H1 (cell line): Measurements from ENCODE around the gene LNPEP. TPM values are rescaled to one million over a fixed set of nuclear protein-coding genes. Genes with fewer than 3 reads are reported as not detected.

Experiments used
- CTCF ChIA-PET: fragments of 300-600 bp; sonication (Branson Sonifier 250); formaldehyde crosslinking; loops from one replicate; lab custom pipeline; 2021; ENCODE audit not compliant: partially characterized antibody; lab: Charles Lee
- POLR2A ChIA-PET: fragments of 300-600 bp; sonication (Branson Sonifier 250); formaldehyde crosslinking; loops from one replicate; lab custom pipeline; 2021; ENCODE audit warnings: inconsistent platforms; ENCODE audit not compliant: partially characterized antibody; lab: Charles Lee
- DNase-seq, 2 experiments: peaks; one replicate each; pipeline versions ENCODE4 v3.0.0 to v3.0.0-alpha.2; 2010 to 2022; ENCODE audit warnings: low spot score in 2 of 2, low read depth in 1 of 2, mixed read lengths in 1 of 2
- FAIRE-seq: peaks from 2 replicates; lab custom pipeline; 2011; peaks lifted over from hg19 to GRCh38; lab: Jason Lieb, UNC
- H2AFZ ChIP-seq: 2 replicates; pipeline ENCODE4 v1.8.1; 2012; ENCODE audit warnings: low read length, inconsistent platforms
- H2AK5ac ChIP-seq: 2 replicates; pipeline ENCODE4 v1.6.1; 2013; ENCODE audit warnings: low read depth, low read length
- H2BK120ac ChIP-seq: replicated peaks from 2 replicates; pipeline ENCODE3; 2013; ENCODE audit warnings: low read depth, low read length, inconsistent platforms
- H2BK12ac ChIP-seq: 2 replicates; pipeline ENCODE4 v1.6.1; 2013; ENCODE audit warnings: low read depth, low read length
- H2BK15ac ChIP-seq: 2 replicates; pipeline ENCODE4 v1.6.1; 2013; ENCODE audit warnings: low read length
- H2BK20ac ChIP-seq: 2 replicates; pipeline ENCODE4 v1.6.1; 2013; ENCODE audit warnings: low read length
- H2BK5ac ChIP-seq: 2 replicates; pipeline ENCODE4 v1.6.1; 2013; ENCODE audit warnings: low read depth, low read length
- H3K14ac ChIP-seq: 2 replicates; pipeline ENCODE4 v1.6.1; 2013; ENCODE audit warnings: inconsistent platforms; ENCODE audit not compliant: insufficient read length
- H3K18ac ChIP-seq: 2 replicates; pipeline ENCODE4 v1.6.1; 2013; ENCODE audit warnings: low read length; ENCODE audit errors: extremely low read depth
- H3K23ac ChIP-seq: 2 replicates; pipeline ENCODE4 v1.6.1; 2013; ENCODE audit warnings: inconsistent platforms; ENCODE audit not compliant: insufficient read length
- H3K23me2 ChIP-seq: 2 replicates; pipeline ENCODE4 v1.6.1; 2013; ENCODE audit warnings: low read depth, low read length
- H3K27ac ChIP-seq: 2 replicates; pipeline ENCODE4 v1.6.1; 2011; ENCODE audit warnings: low read depth, low read length, inconsistent platforms
- H3K27me3 ChIP-seq, 4 experiments: replicated peaks in 1 of 4; 1 replicate in 1 of 4; 2 replicates in 3 of 4; pipeline versions ENCODE4 v1.6.1 to v1.8.1; 2011 to 2013; ENCODE audit warnings: low read length in 3 of 4, mild to moderate bottlenecking in 3 of 4, inconsistent platforms in 2 of 4, mixed read lengths in 2 of 4, moderate library complexity in 1 of 4; ENCODE audit not compliant: control insufficient read depth in 3 of 4, insufficient read depth in 3 of 4; ENCODE audit errors: extremely low read depth in 1 of 4
- H3K36me3 ChIP-seq, 4 experiments: 2 replicates each; pipeline versions ENCODE4 v1.6.1 to v1.8.1; 2011 to 2013; ENCODE audit warnings: mild to moderate bottlenecking in 4 of 4, low read length in 3 of 4, moderate library complexity in 2 of 4, control low read depth in 1 of 4, inconsistent platforms in 1 of 4; ENCODE audit not compliant: insufficient read depth in 4 of 4, control insufficient read depth in 2 of 4
- H3K4ac ChIP-seq: replicated peaks from 2 replicates; pipeline ENCODE3; 2013; ENCODE audit warnings: low read length, low read depth, mixed read lengths, inconsistent platforms; ENCODE audit not compliant: insufficient read length
- H3K4me1 ChIP-seq, 4 experiments: replicated peaks in 1 of 4; 1 replicate in 1 of 4; 2 replicates in 3 of 4; pipeline versions ENCODE4 v1.6.1 to v1.8.1; 2011 to 2013; ENCODE audit warnings: low read length in 3 of 4, inconsistent platforms in 2 of 4, mixed read lengths in 1 of 4; ENCODE audit not compliant: insufficient read depth in 4 of 4, control insufficient read depth in 3 of 4
- H3K4me2 ChIP-seq, 2 experiments: 2 replicates each; pipeline versions ENCODE4 v1.6.1 to v1.8.1; 2011 to 2013; ENCODE audit warnings: low read depth in 2 of 2, low read length in 2 of 2, control low read depth in 1 of 2, inconsistent platforms in 1 of 2, mild to moderate bottlenecking in 1 of 2; ENCODE audit not compliant: insufficient read depth in 1 of 2
- H3K4me3 ChIP-seq, 4 experiments: fragments of 200-600, 300-600 bp in 1 of 4; sonication (generic), shearing (Covaris generic), sonication (Bioruptor Twin) in 1 of 4; 2 replicates each; pipeline versions ENCODE4 v1.5.1 to v1.8.1; 2011 to 2016; ENCODE audit warnings: low read length in 4 of 4, low read depth in 3 of 4, control low read depth in 2 of 4, inconsistent platforms in 2 of 4, mild to moderate bottlenecking in 2 of 4, mixed read lengths in 1 of 4, moderate library complexity in 1 of 4; ENCODE audit not compliant: insufficient read depth in 2 of 4; ENCODE audit errors: extremely low read depth in 1 of 4
- H3K56ac ChIP-seq: replicated peaks from 2 replicates; pipeline ENCODE3; 2013; ENCODE audit warnings: low read depth, mild to moderate bottlenecking, mixed read lengths, low read length, inconsistent platforms; ENCODE audit not compliant: insufficient read length
- H3K79me1 ChIP-seq: 2 replicates; pipeline ENCODE4 v1.6.1; 2013; ENCODE audit warnings: low read depth, low read length, control low read depth
- H3K79me2 ChIP-seq, 2 experiments: 2 replicates each; pipeline versions ENCODE4 v1.6.1 to v1.8.1; 2012 to 2013; ENCODE audit warnings: low read length in 2 of 2, mild to moderate bottlenecking in 2 of 2, inconsistent platforms in 1 of 2; ENCODE audit not compliant: insufficient read depth in 2 of 2, control insufficient read depth in 1 of 2
- H3K9ac ChIP-seq, 4 experiments: replicated peaks in 1 of 4; 1 replicate in 1 of 4; 2 replicates in 3 of 4; pipeline versions ENCODE4 v1.6.1 to v1.8.1; 2011 to 2013; ENCODE audit warnings: low read depth in 3 of 4, low read length in 3 of 4, control low read depth in 2 of 4, mild to moderate bottlenecking in 2 of 4, moderate library complexity in 2 of 4, inconsistent platforms in 1 of 4; ENCODE audit errors: extremely low read depth in 1 of 4
- H3K9me3 ChIP-seq, 2 experiments: 2 replicates each; pipeline versions ENCODE4 v1.6.1 to v1.8.1; 2012 to 2013; ENCODE audit warnings: mild to moderate bottlenecking in 2 of 2, moderate library complexity in 2 of 2, control low read depth in 1 of 2, inconsistent platforms in 1 of 2, low read depth in 1 of 2, low read length in 1 of 2, mixed read lengths in 1 of 2; ENCODE audit not compliant: insufficient read depth in 2 of 2
- H4K20me1 ChIP-seq, 2 experiments: replicated peaks in 1 of 2; 2 replicates each; pipeline versions ENCODE3 to v1.8.1; 2011 to 2013; ENCODE audit warnings: inconsistent platforms in 2 of 2, low read length in 2 of 2, mild to moderate bottlenecking in 1 of 2; ENCODE audit not compliant: insufficient read depth in 2 of 2, control insufficient read depth in 1 of 2
- H4K5ac ChIP-seq: 2 replicates; pipeline ENCODE4 v1.6.1; 2013; ENCODE audit warnings: low read length, low read depth, mixed read lengths, inconsistent platforms; ENCODE audit not compliant: insufficient read length
- H4K8ac ChIP-seq: 2 replicates; pipeline ENCODE4 v1.8.0; 2013; ENCODE audit warnings: mild to moderate bottlenecking, moderate library complexity, low read length, inconsistent platforms; ENCODE audit not compliant: insufficient read depth; ENCODE audit errors: extremely low read depth
- H4K91ac ChIP-seq: replicated peaks from 2 replicates; pipeline ENCODE3; 2013; ENCODE audit warnings: low read length, mixed read lengths, inconsistent platforms; ENCODE audit not compliant: insufficient read length
- BACH1 ChIP-seq: IDR thresholded peaks from 2 replicates; pipeline ENCODE4 v1.6.1; 2012; ENCODE audit warnings: low read length, improper control_type of control experiment
- BCL11A ChIP-seq, 2 experiments: IDR thresholded peaks; one replicate each; pipeline ENCODE4 v1.6.1; 2011; ENCODE audit warnings: low read depth in 2 of 2, low read length in 2 of 2, mild to moderate bottlenecking in 2 of 2
- CREB1 ChIP-seq: IDR thresholded peaks from 2 replicates; pipeline ENCODE4 v1.6.1; 2012; ENCODE audit warnings: inconsistent platforms
- EZH2 ChIP-seq: fragments of 200-600 bp; sonication (generic); IDR thresholded peaks from 2 replicates; pipeline ENCODE4 v1.7.1; 2012; ENCODE audit warnings: low read depth, mild to moderate bottlenecking, moderate library complexity, low read length, inconsistent platforms; ENCODE audit not compliant: severe bottlenecking
- JUN ChIP-seq: IDR thresholded peaks from 2 replicates; pipeline ENCODE4 v1.6.1; 2011; ENCODE audit warnings: low read depth, mild to moderate bottlenecking, improper control_type of control experiment, low read length
- KDM1A ChIP-seq: fragments of 200-600, 300-600 bp; sonication (generic); IDR thresholded peaks from 2 replicates; pipeline ENCODE4 v1.7.1; 2016; ENCODE audit warnings: mild to moderate bottlenecking, low read length, borderline replicate concordance
- POU5F1 ChIP-seq: IDR thresholded peaks from 2 replicates; pipeline ENCODE4 v1.6.1; 2011; ENCODE audit warnings: low read depth, mild to moderate bottlenecking, low read length, moderate library complexity
- SP2 ChIP-seq: IDR thresholded peaks from 2 replicates; pipeline ENCODE4 v1.6.1; 2012; ENCODE audit warnings: mild to moderate bottlenecking, low read length, inconsistent platforms
- SRF ChIP-seq: IDR thresholded peaks from 2 replicates; pipeline ENCODE4 v1.6.1; 2011; ENCODE audit warnings: mild to moderate bottlenecking, low read depth, low read length, moderate library complexity
- TCF12 ChIP-seq: IDR thresholded peaks from 2 replicates; pipeline ENCODE4 v1.6.1; 2011; ENCODE audit warnings: low read depth, mild to moderate bottlenecking, low read length
- WGBS, 2 experiments: shearing (Covaris generic) in 1 of 2; methylation state at CpG; one replicate each; pipeline versions ENCODE4 v1.1.6 to v1.1.7; 2013 to 2015; ENCODE audit warnings: low lambda C conversion rate in 2 of 2, mixed read lengths in 2 of 2, inconsistent platforms in 1 of 2, low coverage in 1 of 2, missing lambda C conversion rate in 1 of 2; ENCODE audit not compliant: insufficient replicate concordance in 2 of 2, insufficient coverage in 1 of 2, insufficient read length in 1 of 2; ENCODE audit errors: extremely low coverage in 1 of 2, missing lambda C conversion rate in 1 of 2; 5-methylcytosine and 5-hydroxymethylcytosine counted together
- polyA plus RNA-seq, 7 experiments: library from polyadenylated mRNA; depleted of rRNA in 3 of 7; stranded (reverse) in 5 of 7; unstranded in 2 of 7; fragments of >200 nt in 5 of 7; fragments of 200-250 nt in 2 of 7; gene quantifications; 1 replicate in 5 of 7; 2 replicates in 1 of 7; 4 replicates in 1 of 7; pipeline versions ENCODE4 v1.2.1 to v1.2.3, GENCODE V29; 2011 to 2013; ENCODE audit warnings: missing spikeins in 2 of 7, mixed read lengths in 2 of 7
- total RNA-seq: library from RNA; stranded (reverse); fragmentation: NEBNext Ultra II Directional; extraction: Animal tissue kit (Norgen Biotek cat#: 25700); gene quantifications from 2 replicates; pipeline ENCODE4 v1.2.1, GENCODE V29; 2021
- TF ChIP-seq, protein P1 (sequence below): IDR thresholded peaks from 2 replicates; pipeline ENCODE4 v1.6.1; 2012; ENCODE audit warnings: inconsistent platforms
- TF ChIP-seq, protein P2 (sequence below): IDR thresholded peaks from 2 replicates; pipeline ENCODE4 v1.6.1; 2012; ENCODE audit warnings: inconsistent platforms

LNPEP gene
- total and polyA plus RNA-seq, 2 of the 8 experiments (the other 6 are each of a cell fraction or from before 2014, with no cell fraction given): 1.8 to 4.5 TPM

- Histone ChIP-seq H3K36me3 (no peaks in the 10 kb centered on the region), H2BK120ac (no peak overlapping the region), H2BK12ac (no peak overlapping the region), H3K4me2 (no peak overlapping the region), H3K79me2 (no peaks in the 10 kb centered on the region), H3K9ac (no peak overlapping the region), H3K18ac (no peak overlapping the region), H3K14ac (no peak overlapping the region), H4K5ac (no peak overlapping the region), H3K79me1 (no peaks in the 10 kb centered on the region), H2BK15ac (no peak overlapping the region), H4K91ac (no peak overlapping the region), H2AFZ (0 out of 2 replicates have a peak overlapping the region, but pooled peaks have one; percentile 15), H3K4me3 (no peak overlapping the region), H2BK20ac (no peak overlapping the region), H3K56ac (no peak overlapping the region), H3K27me3 (no peaks in the 10 kb centered on the region), H3K9me3 (no peaks in the 10 kb centered on the region), H3K4ac (no peak overlapping the region), H2BK5ac (no peak overlapping the region), H2AK5ac (no peak overlapping the region), H3K23ac (no peak overlapping the region), H4K20me1 (no peaks in the 10 kb centered on the region), H4K8ac (no peak overlapping the region), H3K27ac (no peak overlapping the region), H3K4me1 (peaks cover 0 to 3% (median under 1%) of the 10 kb centered on the region in 4 experiments; a peak in 2 of 7 replicates), H3K23me2 (peaks cover 4% of the 10 kb centered on the region; the same call in 1 of the 2 replicates)
- ChIA-PET POLR2A (interaction anchor here (0.7 kb wide), 1 partner anchor 16 kb away, joined by 3 read pairs; no protein-coding TSS in a partner anchor), CTCF (interaction anchor here (1.1 to 8.9 kb wide), 5 partner anchors 9 to 113 kb away, joined by 3 to 118 read pairs (median 3); partner anchors contain the start of gene LIX1)
- TF ChIP-seq, protein P1, sequence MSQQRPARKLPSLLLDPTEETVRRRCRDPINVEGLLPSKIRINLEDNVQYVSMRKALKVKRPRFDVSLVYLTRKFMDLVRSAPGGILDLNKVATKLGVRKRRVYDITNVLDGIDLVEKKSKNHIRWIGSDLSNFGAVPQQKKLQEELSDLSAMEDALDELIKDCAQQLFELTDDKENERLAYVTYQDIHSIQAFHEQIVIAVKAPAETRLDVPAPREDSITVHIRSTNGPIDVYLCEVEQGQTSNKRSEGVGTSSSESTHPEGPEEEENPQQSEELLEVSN: no peak
- TF ChIP-seq BCL11A (IDR thresholded peaks at IDR 0.05; ENCODE audit: low read depth in 2 of 2, low read length in 2 of 2): no peak
- no peak for TF ChIP-seq KDM1A
- TF ChIP-seq, protein P2, sequence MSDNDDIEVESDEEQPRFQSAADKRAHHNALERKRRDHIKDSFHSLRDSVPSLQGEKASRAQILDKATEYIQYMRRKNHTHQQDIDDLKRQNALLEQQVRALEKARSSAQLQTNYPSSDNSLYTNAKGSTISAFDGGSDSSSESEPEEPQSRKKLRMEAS: no peak
- TF ChIP-seq POU5F1: no peak
- TF ChIP-seq CREB1: no peak
- no peak for TF ChIP-seq SRF
- no peak for TF ChIP-seq EZH2
- TF ChIP-seq SP2: no peak
- no peak for TF ChIP-seq JUN
- no peak for TF ChIP-seq BACH1
- TF ChIP-seq TCF12: no peak
- DNase-seq: no peak
- 78% methylated on average over 7 of the region's 7 CpGs; no CpG with 5 or more reads in 1 of the 2 experiments for WGBS, 2 experiments
- no peak for FAIRE-seq
Measured at GRCh38 chr5:97049175-97049574, 113.3 kb downstream of the LNPEP start.
